MM.1S (cell line): ENCODE results near the gene KDM5A.

Experiments used
- DNase-seq: peaks from one replicate; pipeline ENCODE4 v3.0.0-alpha.2; 2015
- H2AFZ ChIP-seq: fragments of 300-600 bp; sonication (generic); 2 replicates; pipeline ENCODE4 v1.6.0; 2016; ENCODE audit warnings: antibody characterized with exemption, low read length
- H3F3A ChIP-seq: fragments of 300-600 bp; sonication (generic); 2 replicates; pipeline ENCODE4 v1.6.1; 2016; ENCODE audit warnings: mild to moderate bottlenecking, antibody characterized with exemption, low read length, moderate library complexity, mixed read lengths; ENCODE audit not compliant: insufficient read depth
- H3K27ac ChIP-seq: fragments of 300-600 bp; sonication (generic); 2 replicates; pipeline ENCODE4 v1.5.1; 2016; ENCODE audit warnings: mild to moderate bottlenecking, low read length
- H3K27me3 ChIP-seq: fragments of 300-600 bp; sonication (generic); replicated peaks from 2 replicates; pipeline ENCODE4 v1.6.0; 2016; ENCODE audit warnings: low read length; ENCODE audit not compliant: insufficient read depth
- H3K36me3 ChIP-seq: fragments of 300-600 bp; sonication (generic); replicated peaks from 2 replicates; pipeline ENCODE4 v1.6.1; 2016; ENCODE audit warnings: mild to moderate bottlenecking, low read length, mixed read lengths; ENCODE audit not compliant: insufficient read depth
- H3K4me1 ChIP-seq: fragments of 300-600 bp; sonication (generic); 2 replicates; pipeline ENCODE4 v1.6.1; 2016; ENCODE audit warnings: low read length, mixed read lengths
- H3K4me2 ChIP-seq: fragments of 300-600 bp; sonication (generic); 2 replicates; pipeline ENCODE4 v1.6.0; 2016; ENCODE audit warnings: low read depth, low read length
- H3K4me3 ChIP-seq: fragments of 300-600 bp; sonication (generic); 2 replicates; pipeline ENCODE4 v1.5.1; 2016; ENCODE audit warnings: low read length, mixed read lengths
- H3K79me2 ChIP-seq: fragments of 300-600 bp; sonication (generic); 2 replicates; pipeline ENCODE4 v1.6.1; 2016; ENCODE audit warnings: mixed run types, low read length, mixed read lengths
- H3K9ac ChIP-seq: fragments of 300-600 bp; sonication (generic); 2 replicates; pipeline ENCODE4 v1.6.1; 2016; ENCODE audit warnings: low read length, mixed read lengths
- H3K9me2 ChIP-seq: fragments of 300-600 bp; sonication (generic); replicated peaks from 2 replicates; pipeline ENCODE4 v1.6.1; 2016; ENCODE audit warnings: mild to moderate bottlenecking, low read length, mixed read lengths; ENCODE audit not compliant: insufficient read depth
- H3K9me3 ChIP-seq: fragments of 300-600 bp; sonication (generic); replicated peaks from 2 replicates; pipeline ENCODE4 v1.6.1; 2016; ENCODE audit warnings: mild to moderate bottlenecking, low read length, mixed read lengths; ENCODE audit not compliant: insufficient read depth
- H4K20me1 ChIP-seq: fragments of 300-600 bp; sonication (generic); 2 replicates; pipeline ENCODE4 v1.6.1; 2016; ENCODE audit warnings: mild to moderate bottlenecking, low read length, moderate library complexity, mixed read lengths; ENCODE audit not compliant: insufficient read depth
- CTCF ChIP-seq: fragments of 300-600 bp; sonication (generic); IDR thresholded peaks from 2 replicates; pipeline ENCODE4 v1.5.1; 2016; ENCODE audit warnings: antibody characterized with exemption, low read length, mixed read lengths
- EZH2 ChIP-seq: fragments of 300-600 bp; sonication (generic); optimal IDR thresholded peaks from 2 replicates; pipeline ENCODE3; 2017; ENCODE audit warnings: low read depth, mild to moderate bottlenecking, antibody characterized with exemption, low read length, mixed read lengths
- EZH2phosphoT487 ChIP-seq: fragments of 300-600 bp; sonication (generic); IDR thresholded peaks from 2 replicates; pipeline ENCODE4 v1.6.1; 2018; ENCODE audit warnings: antibody characterized with exemption, low read length

The KDM5A gene

DNA sequence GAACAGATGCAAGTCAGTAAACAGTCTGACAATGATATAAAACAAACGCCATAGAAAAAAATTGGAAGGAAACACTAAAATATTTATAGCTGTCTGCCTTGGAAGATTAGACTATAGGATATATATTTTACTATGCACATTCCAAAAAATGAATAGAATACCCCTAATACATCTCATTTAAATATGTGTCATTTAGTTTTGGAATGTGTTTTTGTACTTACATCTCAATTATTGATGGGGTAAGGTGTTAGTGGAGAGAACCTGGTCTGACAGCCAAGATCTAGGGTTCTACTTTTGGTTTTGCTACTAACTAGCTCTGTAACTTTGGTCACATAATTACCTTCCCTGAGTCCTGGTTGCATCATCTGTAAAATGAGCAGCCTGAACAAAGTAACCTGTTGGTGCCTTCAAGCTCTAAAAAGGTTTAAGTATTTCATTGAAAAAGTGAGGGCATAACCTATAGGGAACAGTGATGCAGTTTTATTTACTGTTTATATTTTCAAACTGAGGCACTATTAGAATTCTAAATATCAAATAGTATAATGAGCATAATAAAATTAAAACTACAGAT is 97.9 kb downstream of the KDM5A start:
- Histone ChIP-seq H3K27ac (no peak overlapping the region), H3K79me2 (no peaks in the 10 kb centered on the region), H4K20me1 (no peaks in the 10 kb centered on the region), H3K36me3 (peaks cover 29% of the 10 kb centered on the region; the same call in 1 of the 2 replicates), H3K4me2 (no peak overlapping the region), H2AFZ (no peak overlapping the region), H3K9me2 (no peaks in the 10 kb centered on the region), H3F3A (no peaks in the 10 kb centered on the region), H3K9me3 (no peaks in the 10 kb centered on the region), H3K9ac (no peak overlapping the region), H3K4me3 (no peak overlapping the region), H3K4me1 (no peaks in the 10 kb centered on the region), H3K27me3 (no peaks in the 10 kb centered on the region)
- DNase-seq, result no peak
- TF ChIP-seq CTCF (no peak), EZH2phosphoT487 (no peak), EZH2 (no peak)

DNA sequence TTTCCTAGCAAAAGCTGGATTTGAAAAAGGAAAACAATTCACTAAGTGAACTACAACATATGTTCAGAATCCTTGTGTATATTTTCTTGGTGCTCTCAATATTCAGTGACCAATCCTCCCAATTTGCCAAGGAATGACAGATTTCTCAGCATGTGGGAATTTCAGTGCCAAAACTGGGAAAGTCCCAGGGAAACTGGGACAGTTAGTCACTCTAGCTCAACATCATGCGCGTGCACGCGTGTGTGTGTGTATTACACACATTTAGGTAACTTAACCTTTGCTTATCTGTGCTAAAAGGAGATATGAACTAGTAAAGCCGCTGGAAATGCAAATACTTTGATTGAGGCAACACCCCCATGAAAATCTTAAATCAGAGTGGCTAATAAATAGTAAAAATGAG is 100.4 kb downstream of the KDM5A start:
- Histone ChIP-seq H3K9ac (no peak overlapping the region), H4K20me1 (no peaks in the 10 kb centered on the region), H3K79me2 (no peaks in the 10 kb centered on the region), H3K4me2 (no peak overlapping the region), H3K27ac (no peak overlapping the region), H3K9me2 (no peaks in the 10 kb centered on the region), H3F3A (no peaks in the 10 kb centered on the region), H3K36me3 (peaks cover 27% of the 10 kb centered on the region), H3K4me1 (no peaks in the 10 kb centered on the region), H2AFZ (no peak overlapping the region), H3K9me3 (no peaks in the 10 kb centered on the region), H3K27me3 (no peaks in the 10 kb centered on the region), H3K4me3 (no peak overlapping the region)
- TF ChIP-seq EZH2phosphoT487 (no peak), CTCF (no peak), EZH2 (no peak)
- DNase-seq, result no peak

GRCh38 chr12:286531-287300 is 102.4 kb downstream of the KDM5A start:
- no peaks in the 10 kb centered on the region for H4K20me1 ChIP-seq
- H3K27me3 ChIP-seq, result no peaks in the 10 kb centered on the region
- H3K4me1 ChIP-seq, result no peaks in the 10 kb centered on the region
- H3K79me2 ChIP-seq, result no peaks in the 10 kb centered on the region
- no peak overlapping the region for H2AFZ ChIP-seq
- H3F3A ChIP-seq, result no peaks in the 10 kb centered on the region
- H3K9me3 ChIP-seq, result no peaks in the 10 kb centered on the region
- H3K4me2 ChIP-seq, result no peak overlapping the region
- no peak for DNase-seq
- peaks cover 16% of the 10 kb centered on the region for H3K36me3 ChIP-seq
- H3K9me2 ChIP-seq, result no peaks in the 10 kb centered on the region
- no peak overlapping the region for H3K27ac ChIP-seq
- H3K4me3 ChIP-seq, result no peak overlapping the region
- no peak overlapping the region for H3K9ac ChIP-seq
- TF ChIP-seq EZH2 (no peak), EZH2phosphoT487 (no peak), CTCF (no peak)
